Astrocyte (in vitro differentiated cells and primary cell): ENCODE results near the gene SIRT2. TPM values are rescaled to one million over a fixed set of nuclear protein-coding genes. Genes with fewer than 3 reads are reported as not detected.

Experiments used
- DNase-seq: peaks from one replicate; pipeline ENCODE4 v3.0.0-alpha.2; 2010; ENCODE audit warnings: low read depth
- FAIRE-seq: peaks from 2 replicates; lab custom pipeline; 2011; peaks lifted over from hg19 to GRCh38; lab: Jason Lieb, UNC
- H2AFZ ChIP-seq: 2 replicates; pipeline ENCODE4 v1.6.0; 2012; ENCODE audit warnings: low read depth, low read length, inconsistent platforms
- H3K27ac ChIP-seq: 2 replicates; pipeline ENCODE4 v1.5.1; 2011; ENCODE audit warnings: low read depth, low read length, inconsistent platforms
- H3K27me3 ChIP-seq: 2 replicates; pipeline ENCODE4 v1.6.0; 2011; ENCODE audit warnings: low read length, inconsistent platforms; ENCODE audit not compliant: insufficient read depth
- H3K36me3 ChIP-seq: 2 replicates; pipeline ENCODE4 v1.5.1; 2011; ENCODE audit warnings: low read length, inconsistent platforms; ENCODE audit not compliant: insufficient read depth
- H3K4me1 ChIP-seq: 2 replicates; pipeline ENCODE4 v1.5.1; 2011; ENCODE audit warnings: low read length, inconsistent platforms; ENCODE audit not compliant: insufficient read depth
- H3K4me2 ChIP-seq: 2 replicates; pipeline ENCODE4 v1.6.0; 2012; ENCODE audit warnings: low read length, inconsistent platforms
- H3K4me3 ChIP-seq: 2 replicates; pipeline ENCODE4 v1.5.1; 2011; ENCODE audit warnings: low read depth, mild to moderate bottlenecking, low read length, inconsistent platforms; ENCODE audit not compliant: insufficient read depth
- H3K79me2 ChIP-seq: 2 replicates; pipeline ENCODE4 v1.6.0; 2012; ENCODE audit warnings: mild to moderate bottlenecking, low read length, inconsistent platforms; ENCODE audit not compliant: insufficient read depth
- H3K9ac ChIP-seq: 2 replicates; pipeline ENCODE4 v1.6.0; 2012; ENCODE audit warnings: mild to moderate bottlenecking, low read length, inconsistent platforms
- H3K9me3 ChIP-seq: 2 replicates; pipeline ENCODE4 v1.5.1; 2012; ENCODE audit warnings: low read depth, mild to moderate bottlenecking, low read length, inconsistent platforms; ENCODE audit not compliant: insufficient read depth
- H4K20me1 ChIP-seq: 2 replicates; pipeline ENCODE4 v1.6.0; 2012; ENCODE audit warnings: low read length, inconsistent platforms; ENCODE audit not compliant: insufficient read depth
- H3K27ac Mint-ChIP-seq: one replicate; pipeline ENCODE4 v1.8.0; 2021; ENCODE audit warnings: mild to moderate bottlenecking, mixed read lengths; ENCODE audit not compliant: unreplicated experiment
- H3K27me3 Mint-ChIP-seq: one replicate; pipeline ENCODE4 v1.8.0; 2021; ENCODE audit warnings: low read depth, mixed read lengths; ENCODE audit not compliant: unreplicated experiment
- H3K36me3 Mint-ChIP-seq: one replicate; pipeline ENCODE4 v1.8.0; 2021; ENCODE audit warnings: low read depth, mixed read lengths; ENCODE audit not compliant: unreplicated experiment
- H3K4me1 Mint-ChIP-seq: one replicate; pipeline ENCODE4 v1.8.0; 2021; ENCODE audit warnings: low read depth, mixed read lengths; ENCODE audit not compliant: unreplicated experiment
- H3K4me3 Mint-ChIP-seq: one replicate; pipeline ENCODE4 v1.8.0; 2021; ENCODE audit warnings: mild to moderate bottlenecking, moderate library complexity, mixed read lengths; ENCODE audit not compliant: unreplicated experiment
- H3K9me3 Mint-ChIP-seq: one replicate; pipeline ENCODE4 v1.8.0; 2021; ENCODE audit warnings: mild to moderate bottlenecking, mixed read lengths; ENCODE audit not compliant: unreplicated experiment
- CTCF ChIP-seq: IDR thresholded peaks from 2 replicates; pipeline ENCODE4 v1.5.1; 2011; ENCODE audit warnings: low read depth, mild to moderate bottlenecking, inconsistent platforms, low read length, moderate library complexity; ENCODE audit not compliant: insufficient read depth
- EZH2 ChIP-seq: IDR thresholded peaks from 2 replicates; pipeline ENCODE4 v1.6.1; 2012; ENCODE audit warnings: mild to moderate bottlenecking, low read length, inconsistent platforms; ENCODE audit not compliant: insufficient read depth
- total RNA-seq: library from RNA; stranded (reverse); gene quantifications from 2 replicates; pipeline ENCODE4 v1.2.1, GENCODE V29; 2021

SIRT2 gene
- total RNA-seq, 1 donor from 2014 or later: 35.7 TPM

- Histone ChIP-seq H3K4me2 (no peak overlapping the region), H3K27ac (no peak overlapping the region)
Measured at GRCh38 chr19:38834590-38834989, 64.8 kb downstream of the SIRT2 start.

GRCh38 chr19:38834104-38834490 lies 65.3 kb downstream of the SIRT2 start:
- FAIRE-seq: no peak
- peaks cover 39% of the 10 kb centered on the region for H3K4me1 ChIP-seq
- H3K27ac Mint-ChIP-seq: no peak overlapping the region

More at GRCh38 chr19:38834590-38834989, 64.8 kb downstream of the SIRT2 start:
- Mint-ChIP-seq H3K9me3 (no peaks in the 10 kb centered on the region), H3K27ac (no peak overlapping the region), H3K36me3 (peaks cover 24% of the 10 kb centered on the region), H3K27me3 (no peaks in the 10 kb centered on the region), H3K4me1 (peaks cover 20% of the 10 kb centered on the region), H3K4me3 (no peak overlapping the region)
- Histone ChIP-seq H3K4me3 (no peak overlapping the region), H3K27me3 (no peaks in the 10 kb centered on the region), H3K4me1 (peaks cover 39% of the 10 kb centered on the region), H3K9ac (no peak overlapping the region), H2AFZ (no peak overlapping the region), H4K20me1 (peaks cover 41% of the 10 kb centered on the region), H3K79me2 (no peaks in the 10 kb centered on the region), H3K36me3 (peaks cover 42% of the 10 kb centered on the region), H3K9me3 (no peaks in the 10 kb centered on the region)
- DNase-seq: no peak
- FAIRE-seq: no peak
- no peak for TF ChIP-seq EZH2
- no peak for TF ChIP-seq CTCF

More at GRCh38 chr19:38834104-38834490, 65.3 kb downstream of the SIRT2 start:
- Histone ChIP-seq H3K9me3 (no peaks in the 10 kb centered on the region), H3K27ac (no peak overlapping the region), H3K27me3 (no peaks in the 10 kb centered on the region), H3K79me2 (no peaks in the 10 kb centered on the region), H2AFZ (no peak overlapping the region), H3K9ac (no peak overlapping the region), H3K4me2 (no peak overlapping the region), H3K36me3 (peaks cover 37% of the 10 kb centered on the region), H4K20me1 (peaks cover 36% of the 10 kb centered on the region), H3K4me3 (no peak overlapping the region)
- DNase-seq: no peak
- Mint-ChIP-seq H3K36me3 (peaks cover 24% of the 10 kb centered on the region), H3K4me1 (peaks cover 19% of the 10 kb centered on the region), H3K27me3 (no peaks in the 10 kb centered on the region), H3K9me3 (no peaks in the 10 kb centered on the region), H3K4me3 (peak overlapping the region; percentile 27)
- no peak for TF ChIP-seq EZH2
- TF ChIP-seq CTCF: no peak
